ENCODE data around the gene PLCB1.

GRCh38 chr20:8365634-8366033 lies 233.6 kb downstream of the PLCB1 start:
- no peak for TF ChIP-seq HMGA2 (CRISPR knock-in tag; IDR thresholded peaks at IDR 0.05)
- no peak for TF ChIP-seq E2F4 (CRISPR knock-in tag; IDR thresholded peaks at IDR 0.05; ENCODE audit: borderline replicate concordance, low read depth)
- no peak for TF ChIP-seq CTCF (IDR thresholded peaks at IDR 0.05)
- no peak for TF ChIP-seq SOX15 (CRISPR knock-in tag; IDR thresholded peaks at IDR 0.05)
- TF ChIP-seq FOXP1 (CRISPR knock-in tag; IDR thresholded peaks at IDR 0.05; ENCODE audit: borderline replicate concordance): no peak

All from WTC11 (cell line).